ENCODE results near the gene C20orf144.

Gene C20orf144

GRCh38 chr20:33684533-33685327 is 22.6 kb downstream of the C20orf144 start:
- Histone ChIP-seq H3K4me3 (ENCODE audit: control insufficient read depth in 1 of 7, extremely low read depth in 1 of 7, insufficient read depth in 4 of 7, low read depth in 2 of 7, low read length in 6 of 7) (peak overlapping the region in 5 of 7 experiments; percentile 53 to 89 (median 74)), H3K27ac (ENCODE audit: insufficient read depth in 1 of 2, low read depth in 1 of 2, low read length in 2 of 2, poor library complexity in 1 of 2, severe bottlenecking in 2 of 2) (peak overlapping the region in 1 of 2 experiments; percentile 46), H3K27me3 (replicated peaks in 2 of 5; ENCODE audit: control insufficient read depth in 4 of 5, insufficient read depth in 5 of 5, low read length in 4 of 5) (no peaks in the 10 kb centered on the region), H3K4me1 (ENCODE audit: control extremely low read depth in 1 of 4, control insufficient read depth in 4 of 4, insufficient read depth in 4 of 4, low read length in 3 of 4) (peaks cover 0 to 48% (median 21%) of the 10 kb centered on the region in 4 experiments), H3K36me3 (ENCODE audit: control insufficient read depth in 4 of 4, insufficient read depth in 4 of 4, low read length in 3 of 4) (peaks cover 0 to 28% (median 4%) of the 10 kb centered on the region in 4 experiments), H3K9me3 (ENCODE audit: control extremely low read depth in 1 of 5, control insufficient read depth in 4 of 5, insufficient read depth in 2 of 5, low read depth in 1 of 5, low read length in 4 of 5) (no peaks in the 10 kb centered on the region)
- ChIA-PET POLR2A (no interaction called here), CTCF (interaction anchor here (0.7 to 2.6 kb wide), 6 partner anchors 9 to 231 kb away, joined by 3 to 7 read pairs (median 3); partner anchors contain the start of gene ACTL10)
- 75% methylated on average over 8 of the region's 10 CpGs for WGBS (ENCODE audit: insufficient coverage)
- DNase-seq, result peak in 2 of 3 donors; percentile 31

DNA sequence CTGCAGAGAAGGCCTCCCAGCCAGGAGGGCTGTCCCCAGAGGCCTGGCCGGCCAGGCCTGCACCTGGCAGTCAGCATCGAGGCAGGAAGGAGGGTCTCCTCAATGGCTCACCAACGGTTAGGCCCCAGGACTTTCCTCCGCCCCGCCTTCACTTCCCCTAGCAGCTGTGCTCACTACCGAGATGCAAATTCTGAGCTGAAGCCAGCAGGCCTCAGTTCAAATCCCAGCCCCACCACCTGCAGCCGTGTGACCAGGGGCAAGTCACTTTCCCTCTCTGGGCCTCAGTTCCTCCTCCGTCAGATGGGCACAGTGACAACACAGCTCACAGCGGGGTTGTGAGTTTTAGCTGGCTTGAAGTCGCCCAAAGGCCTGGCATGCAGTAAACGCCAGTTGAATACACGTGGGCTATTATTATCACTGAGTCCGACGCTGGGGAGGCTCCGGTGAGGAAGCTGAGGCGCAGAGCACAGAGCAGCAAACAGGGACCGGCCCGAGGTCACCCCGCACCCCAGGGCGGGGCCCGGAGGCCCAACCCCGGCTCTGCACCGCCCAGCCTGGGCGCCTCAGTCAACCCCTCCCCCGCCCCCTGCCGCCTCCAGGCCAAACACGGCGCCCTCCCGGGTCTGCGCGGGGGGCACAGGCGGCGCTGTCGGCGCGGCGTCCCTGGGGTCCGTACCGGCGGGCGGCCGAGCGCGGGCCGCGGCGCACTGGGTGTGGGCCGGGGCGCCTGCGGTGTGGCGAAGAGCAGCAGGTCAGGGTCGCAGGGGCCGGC is 23.4 kb downstream of the C20orf144 start:
- ChIA-PET POLR2A (no interaction called here), CTCF (interaction anchor here (0.7 to 2.6 kb wide), 6 partner anchors 10 to 232 kb away, joined by 3 to 7 read pairs (median 3); partner anchors contain the start of gene ACTL10)
- Histone ChIP-seq H3K9me3 (ENCODE audit: control extremely low read depth in 1 of 5, control insufficient read depth in 4 of 5, insufficient read depth in 2 of 5, low read depth in 1 of 5, low read length in 4 of 5) (no peaks in the 10 kb centered on the region), H3K27me3 (replicated peaks in 2 of 5; ENCODE audit: control insufficient read depth in 4 of 5, insufficient read depth in 5 of 5, low read length in 4 of 5) (no peaks in the 10 kb centered on the region), H3K27ac (ENCODE audit: insufficient read depth in 1 of 2, low read depth in 1 of 2, low read length in 2 of 2, poor library complexity in 1 of 2, severe bottlenecking in 2 of 2) (peak overlapping the region in 1 of 2 experiments; percentile 46), H3K4me3 (ENCODE audit: control insufficient read depth in 1 of 7, extremely low read depth in 1 of 7, insufficient read depth in 4 of 7, low read depth in 2 of 7, low read length in 6 of 7) (peak overlapping the region; percentile 31 to 89 (median 71)), H3K4me1 (ENCODE audit: control extremely low read depth in 1 of 4, control insufficient read depth in 4 of 4, insufficient read depth in 4 of 4, low read length in 3 of 4) (peaks cover 0 to 55% (median 25%) of the 10 kb centered on the region in 4 experiments), H3K36me3 (ENCODE audit: control insufficient read depth in 4 of 4, insufficient read depth in 4 of 4, low read length in 3 of 4) (peaks cover 0 to 20% (median 2%) of the 10 kb centered on the region in 4 experiments)
- peak in 2 of 3 donors; percentile 49 to 51 for DNase-seq
- 4% methylated on average over 27 of the region's 53 CpGs for WGBS (ENCODE audit: insufficient coverage)

DNA sequence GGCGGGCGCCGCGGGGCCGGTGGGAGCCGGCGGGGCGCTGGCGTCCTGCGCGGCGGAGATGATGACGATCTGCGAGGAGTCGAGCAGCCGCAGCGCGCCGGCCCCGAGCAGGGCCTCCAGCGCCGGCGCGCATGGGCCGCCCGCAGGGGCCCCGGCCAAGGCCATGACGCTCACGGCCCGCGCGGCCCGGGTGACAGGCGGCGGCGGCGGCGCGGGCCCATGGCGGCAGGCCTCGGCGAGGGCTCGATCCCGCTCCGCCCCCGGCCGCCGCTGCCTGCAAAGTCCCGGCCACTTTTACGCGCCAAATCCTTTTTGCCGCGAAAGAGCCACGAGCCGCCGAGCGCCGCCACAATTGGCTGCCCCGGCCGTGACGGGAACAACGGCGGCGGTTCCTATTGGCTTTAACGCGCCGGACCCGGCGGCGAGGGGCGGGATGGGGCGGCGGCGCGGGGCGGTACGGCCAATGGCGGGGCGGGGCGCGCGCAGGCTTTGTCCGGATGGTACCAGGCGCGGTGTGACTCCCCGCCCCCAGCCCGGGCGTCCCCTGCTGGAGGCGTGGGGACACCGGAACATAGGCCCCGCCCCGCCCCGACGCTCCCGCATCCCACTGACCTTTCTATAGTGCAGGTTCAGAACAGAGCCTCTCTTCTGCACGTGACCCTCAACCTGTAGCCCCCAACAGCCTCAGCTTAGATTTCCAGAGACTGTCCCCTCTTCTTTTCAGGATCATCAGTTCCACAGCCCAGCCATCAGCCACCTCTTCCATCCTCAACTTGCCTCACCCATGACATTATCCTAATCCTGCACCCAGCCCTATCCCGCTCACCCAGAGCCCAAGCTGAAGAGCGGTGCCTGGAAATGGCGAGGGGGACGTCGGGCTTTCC is 24.2 kb downstream of the C20orf144 start, which contains the start of gene E2F1:
TSS of gene E2F1 (minus strand) at position 286 of the 884 bp plus-strand sequence. CDS start at position 165, 121 bp downstream.
- ChIA-PET CTCF (interaction anchor here (0.8 to 2.6 kb wide), 4 partner anchors 10 to 124 kb away, joined by 3 to 8 read pairs (median 5); partner anchors contain the start of gene ACTL10), POLR2A (interaction anchor here (0.5 kb wide), 1 partner anchor 11 kb away, joined by 3 read pairs; no protein-coding TSS in a partner anchor)
- peak within 1 kb of the TSS in 1 of 2 experiments; percentile 46 for H3K27ac ChIP-seq (ENCODE audit: insufficient read depth in 1 of 2, low read depth in 1 of 2, low read length in 2 of 2, poor library complexity in 1 of 2, severe bottlenecking in 2 of 2)
- H3K4me3 ChIP-seq (ENCODE audit: control insufficient read depth in 1 of 7, extremely low read depth in 1 of 7, insufficient read depth in 4 of 7, low read depth in 2 of 7, low read length in 6 of 7), result peak within 1 kb of the TSS; percentile 31 to 89 (median 71)
- peaks cover 0 to 13% (median 2%) of the 10 kb centered on the region in 4 experiments for H3K36me3 ChIP-seq (ENCODE audit: control insufficient read depth in 4 of 4, insufficient read depth in 4 of 4, low read length in 3 of 4)
- DNase-seq, result peak; percentile 91 to 94 (median 93)
- H3K27me3 ChIP-seq (replicated peaks in 2 of 5; ENCODE audit: control insufficient read depth in 4 of 5, insufficient read depth in 5 of 5, low read length in 4 of 5), result no peaks in the 10 kb centered on the region
- WGBS (ENCODE audit: insufficient coverage), result 2% methylated on average over 93 of the region's 101 CpGs
- H3K9me3 ChIP-seq (ENCODE audit: control extremely low read depth in 1 of 5, control insufficient read depth in 4 of 5, insufficient read depth in 2 of 5, low read depth in 1 of 5, low read length in 4 of 5), result no peaks in the 10 kb centered on the region
- peaks cover 0 to 55% (median 26%) of the 10 kb centered on the region in 4 experiments for H3K4me1 ChIP-seq (ENCODE audit: control extremely low read depth in 1 of 4, control insufficient read depth in 4 of 4, insufficient read depth in 4 of 4, low read length in 3 of 4)

- Histone ChIP-seq H3K4me1 (ENCODE audit: control extremely low read depth in 1 of 4, control insufficient read depth in 4 of 4, insufficient read depth in 4 of 4, low read length in 3 of 4) (peaks cover 0 to 55% (median 26%) of the 10 kb centered on the region in 4 experiments), H3K36me3 (ENCODE audit: control insufficient read depth in 4 of 4, insufficient read depth in 4 of 4, low read length in 3 of 4) (peaks cover 0 to 7% (median 2%) of the 10 kb centered on the region in 4 experiments), H3K9me3 (ENCODE audit: control extremely low read depth in 1 of 5, control insufficient read depth in 4 of 5, insufficient read depth in 2 of 5, low read depth in 1 of 5, low read length in 4 of 5) (no peaks in the 10 kb centered on the region), H3K27ac (ENCODE audit: insufficient read depth in 1 of 2, low read depth in 1 of 2, low read length in 2 of 2, poor library complexity in 1 of 2, severe bottlenecking in 2 of 2) (peak overlapping the region in 1 of 2 experiments; percentile 14), H3K27me3 (replicated peaks in 2 of 5; ENCODE audit: control insufficient read depth in 4 of 5, insufficient read depth in 5 of 5, low read length in 4 of 5) (no peaks in the 10 kb centered on the region), H3K4me3 (ENCODE audit: control insufficient read depth in 1 of 7, extremely low read depth in 1 of 7, insufficient read depth in 4 of 7, low read depth in 2 of 7, low read length in 6 of 7) (peak overlapping the region in 5 of 7 experiments; percentile 40 to 75 (median 58))
- no peak for DNase-seq
- WGBS (ENCODE audit: insufficient coverage), result 85% methylated on average over 10 of the region's 14 CpGs
- POLR2A ChIA-PET, result interaction anchor here (0.5 kb wide), 1 partner anchor 10 kb away, joined by 3 read pairs; no protein-coding TSS in a partner anchor
- CTCF ChIA-PET, result interaction anchor here (0.9 to 1.9 kb wide), 2 partner anchors 20 to 123 kb away, joined by 3 to 8 read pairs; partner anchors contain the start of gene ACTL10
These were observed 24.8 kb downstream of the C20orf144 start for GRCh38 chr20:33686984-33687366.

DNA sequence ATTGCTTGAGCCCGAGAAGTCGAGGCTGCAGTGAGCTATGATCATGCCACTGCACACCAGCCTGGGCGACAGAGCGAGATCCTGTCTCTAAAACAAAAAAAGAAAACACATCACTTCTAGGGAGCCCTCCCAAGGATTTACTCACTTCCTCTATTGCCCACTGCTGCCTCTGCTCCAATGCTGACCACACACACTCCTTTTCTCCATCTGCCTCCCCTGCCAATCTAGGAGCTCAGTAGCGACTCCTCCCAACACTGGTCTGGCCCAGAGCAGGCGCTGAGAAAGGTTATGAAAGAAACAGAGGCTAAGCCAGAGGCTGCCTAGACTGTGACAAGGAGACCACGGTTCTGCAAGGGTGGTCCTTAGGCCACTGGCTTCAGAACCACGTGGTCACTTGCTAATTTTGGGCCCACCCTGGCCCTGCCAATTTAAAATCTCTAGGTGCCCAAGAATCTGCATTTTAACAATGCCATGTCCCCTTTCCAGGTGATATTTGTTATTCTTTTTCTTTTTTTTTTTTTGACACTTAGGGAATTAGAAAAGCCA is 25.3 kb downstream of the C20orf144 start:
- Histone ChIP-seq H3K9me3 (ENCODE audit: control extremely low read depth in 1 of 5, control insufficient read depth in 4 of 5, insufficient read depth in 2 of 5, low read depth in 1 of 5, low read length in 4 of 5) (no peaks in the 10 kb centered on the region), H3K27ac (ENCODE audit: insufficient read depth in 1 of 2, low read depth in 1 of 2, low read length in 2 of 2, poor library complexity in 1 of 2, severe bottlenecking in 2 of 2) (no peak overlapping the region), H3K4me3 (ENCODE audit: control insufficient read depth in 1 of 7, extremely low read depth in 1 of 7, insufficient read depth in 4 of 7, low read depth in 2 of 7, low read length in 6 of 7) (no peak overlapping the region), H3K27me3 (replicated peaks in 2 of 5; ENCODE audit: control insufficient read depth in 4 of 5, insufficient read depth in 5 of 5, low read length in 4 of 5) (no peaks in the 10 kb centered on the region), H3K4me1 (ENCODE audit: control extremely low read depth in 1 of 4, control insufficient read depth in 4 of 4, insufficient read depth in 4 of 4, low read length in 3 of 4) (peaks cover 0 to 55% (median 26%) of the 10 kb centered on the region in 4 experiments), H3K36me3 (ENCODE audit: control insufficient read depth in 4 of 4, insufficient read depth in 4 of 4, low read length in 3 of 4) (peaks cover 0 to 5% (median 1%) of the 10 kb centered on the region in 4 experiments)
- DNase-seq, result peak in 2 of 3 donors; percentile 41 to 46
- POLR2A ChIA-PET, result no interaction called here
- CTCF ChIA-PET, result interaction anchor here (0.9 to 1.9 kb wide), 3 partner anchors 20 to 288 kb away, joined by 3 to 8 read pairs (median 3); partner anchors contain the start of gene ACTL10
- 82% methylated on average over 8 of the region's 8 CpGs for WGBS (ENCODE audit: insufficient coverage)

Measured in common myeloid progenitor, CD34-positive (primary cell).